ENCODE results near the gene EIF4E1B. TPM values are rescaled to one million over a fixed set of nuclear protein-coding genes. Genes with fewer than 3 reads are reported as not detected.

EIF4E1B gene
- total RNA-seq, 4 donors from 2014 or later: not detected

DNA sequence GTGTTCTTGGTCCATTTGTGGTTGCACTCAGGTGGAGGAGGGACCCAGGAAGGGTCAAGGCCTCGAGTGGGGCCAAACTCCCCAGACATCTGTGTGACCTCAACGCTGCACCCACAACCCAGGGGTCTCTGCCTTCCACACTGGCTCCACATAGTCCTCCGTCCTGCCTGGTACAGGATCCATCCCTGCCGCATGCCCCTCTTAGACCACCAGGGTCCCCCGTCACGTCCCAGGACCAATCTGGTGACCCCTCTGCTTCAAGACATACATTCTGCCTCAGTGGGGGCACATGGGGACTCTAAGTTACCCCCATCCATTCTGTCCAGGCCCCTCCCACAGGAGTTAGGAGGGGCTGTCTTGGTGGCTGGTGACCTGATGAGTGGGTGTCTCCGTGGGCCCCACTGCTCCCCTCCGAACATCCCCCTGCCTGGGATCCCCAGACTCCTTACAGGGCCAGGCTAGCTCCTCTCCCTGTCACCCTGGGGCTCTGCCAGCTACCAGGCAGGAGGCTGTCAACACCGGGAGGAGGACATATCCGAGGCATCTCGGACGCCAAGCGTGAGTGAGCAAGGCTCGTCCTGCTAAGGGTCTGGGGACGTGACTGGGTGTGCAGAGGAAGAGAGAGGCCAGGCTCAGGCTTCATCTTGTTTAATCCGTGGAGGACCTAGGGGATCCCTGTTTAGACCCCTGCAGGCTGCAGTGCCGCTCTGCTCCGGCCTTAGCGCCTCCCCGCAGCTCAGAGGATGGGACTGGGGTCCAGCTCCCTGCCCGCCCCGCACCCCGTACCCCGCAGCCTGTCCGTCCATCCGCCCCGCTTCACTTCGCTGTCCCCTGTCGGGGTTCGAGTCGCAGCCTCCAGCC, 49.1 kb downstream of the EIF4E1B start:
- no peak for DNase-seq (ENCODE audit: low spot score in 2 of 2)
- 26 to 30% methylated on average over 20 to 26 of the region's 31 CpGs for WGBS, 2 donors
- no peak overlapping the region for H3K27ac ChIP-seq
- H3K36me3 ChIP-seq: no peaks in the 10 kb centered on the region
- H3K9me3 ChIP-seq: peaks cover 0 to 7% (median under 1%) of the 10 kb centered on the region in 4 donors
- H3K4me3 ChIP-seq: no peak overlapping the region
- TF ChIP-seq, protein P1, sequence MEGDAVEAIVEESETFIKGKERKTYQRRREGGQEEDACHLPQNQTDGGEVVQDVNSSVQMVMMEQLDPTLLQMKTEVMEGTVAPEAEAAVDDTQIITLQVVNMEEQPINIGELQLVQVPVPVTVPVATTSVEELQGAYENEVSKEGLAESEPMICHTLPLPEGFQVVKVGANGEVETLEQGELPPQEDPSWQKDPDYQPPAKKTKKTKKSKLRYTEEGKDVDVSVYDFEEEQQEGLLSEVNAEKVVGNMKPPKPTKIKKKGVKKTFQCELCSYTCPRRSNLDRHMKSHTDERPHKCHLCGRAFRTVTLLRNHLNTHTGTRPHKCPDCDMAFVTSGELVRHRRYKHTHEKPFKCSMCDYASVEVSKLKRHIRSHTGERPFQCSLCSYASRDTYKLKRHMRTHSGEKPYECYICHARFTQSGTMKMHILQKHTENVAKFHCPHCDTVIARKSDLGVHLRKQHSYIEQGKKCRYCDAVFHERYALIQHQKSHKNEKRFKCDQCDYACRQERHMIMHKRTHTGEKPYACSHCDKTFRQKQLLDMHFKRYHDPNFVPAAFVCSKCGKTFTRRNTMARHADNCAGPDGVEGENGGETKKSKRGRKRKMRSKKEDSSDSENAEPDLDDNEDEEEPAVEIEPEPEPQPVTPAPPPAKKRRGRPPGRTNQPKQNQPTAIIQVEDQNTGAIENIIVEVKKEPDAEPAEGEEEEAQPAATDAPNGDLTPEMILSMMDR (IDR thresholded peaks at IDR 0.05): no peak
- TF ChIP-seq EP300 (IDR thresholded peaks at IDR 0.05): no peak
- no peak for TF ChIP-seq POLR2A (IDR thresholded peaks at IDR 0.05)
- peaks cover 0 to 9% (median 0%) of the 10 kb centered on the region in 4 donors for H3K4me1 ChIP-seq
- peaks cover 0 to 49% of the 10 kb centered on the region in 2 donors for H3K27me3 ChIP-seq

DNA sequence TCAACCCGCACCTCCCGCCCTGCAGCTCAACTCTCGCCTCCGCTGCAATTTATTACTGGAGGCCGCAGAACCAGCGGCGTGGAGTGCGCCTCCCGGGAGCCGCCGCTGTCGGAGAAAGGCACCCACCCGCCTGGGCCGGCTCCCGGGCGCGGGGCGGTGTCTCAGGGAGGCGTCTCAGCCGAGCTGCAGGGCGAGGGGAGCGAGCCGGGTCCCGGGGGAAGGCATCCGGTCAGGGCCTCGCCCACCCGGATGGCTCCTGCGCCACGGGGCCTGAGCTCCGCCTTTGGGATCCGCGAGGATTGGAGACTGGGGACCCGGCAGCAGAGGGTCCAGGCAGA, 49.7 kb downstream of the EIF4E1B start:
- H3K27me3 ChIP-seq: peaks cover 0 to 45% of the 10 kb centered on the region in 2 donors
- DNase-seq (ENCODE audit: low spot score in 2 of 2): no peak
- no peak overlapping the region for H3K4me3 ChIP-seq
- no peak overlapping the region for H3K27ac ChIP-seq
- H3K9me3 ChIP-seq: peaks cover 0 to 13% (median 4%) of the 10 kb centered on the region in 4 donors
- TF ChIP-seq EP300 (IDR thresholded peaks at IDR 0.05): no peak
- no peaks in the 10 kb centered on the region for H3K36me3 ChIP-seq
- H3K4me1 ChIP-seq: peaks cover 0 to 9% (median 0%) of the 10 kb centered on the region in 4 donors
- 0 to 6% methylated on average over 7 to 32 of the region's 33 CpGs for WGBS, 2 donors

DNA sequence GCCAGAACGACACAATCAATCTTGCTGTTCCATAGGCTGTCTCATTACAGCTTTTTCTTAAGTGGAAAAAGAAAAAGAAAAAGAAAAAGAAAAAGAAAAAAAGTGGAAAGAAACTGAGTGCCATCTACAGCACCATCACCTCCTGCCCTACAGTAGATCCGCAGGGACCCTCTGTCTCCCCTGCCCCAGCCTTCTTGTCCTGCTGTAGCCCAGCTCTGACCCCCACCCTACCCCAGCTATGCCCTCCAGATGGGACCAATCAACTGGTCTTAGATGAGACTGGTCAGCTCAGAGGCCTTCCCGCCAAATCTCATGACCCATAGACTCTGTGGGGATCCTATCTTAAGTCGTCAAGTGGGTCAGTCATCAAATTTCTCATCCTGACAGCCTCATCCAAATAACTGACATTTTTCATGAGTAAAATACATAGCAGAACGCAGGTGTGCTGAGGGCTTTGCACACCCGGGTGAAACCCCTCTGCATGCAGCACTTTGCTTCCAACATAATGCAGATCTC, 51.6 kb downstream of the EIF4E1B start:
- WGBS, 2 donors: 70 to 75% methylated on average over 6 of the region's 6 CpGs
- Histone ChIP-seq H3K9me3 (peaks cover 0 to 24% (median 4%) of the 10 kb centered on the region in 4 donors), H3K27ac (no peak overlapping the region), H3K4me3 (no peak overlapping the region), H3K36me3 (no peaks in the 10 kb centered on the region), H3K4me1 (peaks cover 0 to 9% (median 0%) of the 10 kb centered on the region in 4 donors), H3K27me3 (peaks cover 0 to 45% of the 10 kb centered on the region in 2 donors)
- no peak for TF ChIP-seq POLR2A (IDR thresholded peaks at IDR 0.05)
- TF ChIP-seq EP300 (IDR thresholded peaks at IDR 0.05): no peak
- TF ChIP-seq, protein P1 (IDR thresholded peaks at IDR 0.05): no peak
- DNase-seq (ENCODE audit: low spot score in 2 of 2): no peak

DNA sequence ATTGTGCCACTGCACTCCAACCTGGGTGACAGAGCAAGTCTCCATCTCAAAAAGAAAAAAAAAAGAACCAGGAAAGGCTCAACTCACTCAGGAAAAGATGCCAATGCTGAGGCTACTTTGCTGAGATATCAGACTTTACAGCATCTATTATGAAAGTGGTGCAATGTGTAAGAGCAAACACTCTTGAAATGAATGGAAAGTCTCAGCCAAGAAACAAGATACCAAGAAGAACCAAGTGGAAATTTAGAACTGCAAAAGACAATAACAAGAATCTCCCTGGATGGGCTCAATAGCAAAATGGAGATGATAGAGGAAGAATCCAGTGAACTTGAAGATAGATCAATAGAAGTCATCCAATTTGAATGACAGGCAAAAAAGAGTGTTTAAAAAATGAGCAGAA, 54.5 kb downstream of the EIF4E1B start:
- DNase-seq (ENCODE audit: low spot score in 2 of 2): no peak
- Histone ChIP-seq H3K4me1 (peaks cover 0 to 5% (median 0%) of the 10 kb centered on the region in 4 donors), H3K27me3 (peaks cover 0 to 26% of the 10 kb centered on the region in 2 donors), H3K27ac (no peak overlapping the region), H3K4me3 (no peak overlapping the region), H3K9me3 (peaks cover 0 to 46% (median 4%) of the 10 kb centered on the region in 4 donors), H3K36me3 (no peaks in the 10 kb centered on the region)
- TF ChIP-seq POLR2A (IDR thresholded peaks at IDR 0.05) (no peak), EP300 (IDR thresholded peaks at IDR 0.05) (no peak)
- TF ChIP-seq, protein P1 (IDR thresholded peaks at IDR 0.05): no peak

DNA sequence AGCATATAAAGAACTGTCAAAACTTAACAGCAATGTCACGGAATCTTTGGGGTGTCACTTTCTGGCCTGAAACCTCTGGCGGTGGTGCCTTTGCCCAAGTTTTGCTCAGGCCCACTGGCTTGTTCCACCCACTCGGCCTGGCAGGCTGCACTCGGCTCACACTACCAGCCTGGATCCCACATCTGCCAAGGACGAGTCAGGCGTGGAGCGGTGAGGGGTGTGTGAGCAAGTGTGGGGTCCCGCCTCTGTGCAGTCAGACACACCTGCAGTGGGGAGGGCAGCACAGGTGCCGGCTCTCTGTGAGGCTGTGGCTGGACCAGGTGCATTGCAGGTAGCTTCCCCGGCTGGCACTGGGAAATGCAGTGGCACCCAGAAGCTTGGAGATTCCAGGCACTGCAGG, 56.8 kb downstream of the EIF4E1B start:
- H3K27me3 ChIP-seq: peaks cover 0 to 18% of the 10 kb centered on the region in 2 donors

More for the DNA sequence above, 56.8 kb downstream of the EIF4E1B start:
- no peaks in the 10 kb centered on the region for H3K4me1 ChIP-seq
- no peak for DNase-seq (ENCODE audit: low spot score in 2 of 2)
- H3K4me3 ChIP-seq: no peak overlapping the region
- no peak overlapping the region for H3K27ac ChIP-seq
- H3K36me3 ChIP-seq: no peaks in the 10 kb centered on the region
- 88 to 91% methylated on average over 10 of the region's 10 CpGs for WGBS, 2 donors
- peaks cover 0 to 49% (median 4%) of the 10 kb centered on the region in 4 donors for H3K9me3 ChIP-seq
- TF ChIP-seq EP300 (IDR thresholded peaks at IDR 0.05): no peak
- TF ChIP-seq, protein P1 (IDR thresholded peaks at IDR 0.05): no peak
- no peak for TF ChIP-seq POLR2A (IDR thresholded peaks at IDR 0.05)

All from tibial nerve (tissue), 4 donors.